Measurements from ENCODE around the gene WASF1. TPM values are rescaled to one million over a fixed set of nuclear protein-coding genes. Genes with fewer than 3 reads are reported as not detected.

The WASF1 gene
- total RNA-seq, 1 experiment from 2014 or later = 3.0 TPM

DNA sequence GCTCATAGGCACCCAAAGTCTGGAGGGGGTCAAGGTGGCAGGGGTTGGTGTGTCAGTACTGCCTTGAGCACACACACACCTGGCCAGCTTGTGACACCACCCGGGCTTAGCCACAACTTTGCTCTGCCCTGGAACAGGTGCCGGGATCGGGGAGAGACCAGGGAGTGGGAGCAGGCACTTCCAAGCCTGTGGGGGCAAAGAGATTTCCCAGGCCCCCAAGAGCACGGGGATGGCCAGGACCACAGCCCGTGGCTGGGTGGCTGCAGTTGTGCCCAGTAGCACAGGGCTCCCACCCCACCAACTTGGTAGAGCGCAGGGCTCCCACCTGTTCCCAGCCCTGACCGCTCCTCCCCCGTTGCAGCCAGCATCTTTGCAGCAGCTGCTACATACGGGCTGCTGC lies 40.4 kb downstream of the WASF1 start:
- CTCF ChIA-PET = no interaction called here
- TF ChIP-seq EZH2phosphoT487 (IDR thresholded peaks at IDR 0.05; ENCODE audit: borderline replicate concordance, low read length) (no peak), CTCF (conservative IDR thresholded peaks at IDR 0.05; ENCODE audit: low read depth, low read length) (no peak), EZH2 (IDR thresholded peaks at IDR 0.05; ENCODE audit: low read length, unreplicated experiment) (no peak)
- Histone ChIP-seq H3K9ac (ENCODE audit: low read length) (no peak overlapping the region), H3F3A (ENCODE audit: low read length, unreplicated experiment) (no peaks in the 10 kb centered on the region), H3K36me3 (ENCODE audit: low read depth, low read length) (no peaks in the 10 kb centered on the region), H3K4me1 (ENCODE audit: insufficient read depth, low read length) (no peaks in the 10 kb centered on the region), H2AFZ (ENCODE audit: low read length) (no peak overlapping the region), H3K27me3 (ENCODE audit: low read length) (no peaks in the 10 kb centered on the region), H3K27ac (ENCODE audit: low read length) (no peak overlapping the region), H3K79me2 (ENCODE audit: low read length) (no peaks in the 10 kb centered on the region), H3K4me3 (ENCODE audit: low read length) (no peak overlapping the region), H3K9me3 (ENCODE audit: low read length) (no peaks in the 10 kb centered on the region), H3K9me2 (replicated peaks; ENCODE audit: low read length) (no peaks in the 10 kb centered on the region), H4K20me1 (ENCODE audit: low read length) (no peaks in the 10 kb centered on the region), H3K4me2 (ENCODE audit: low read length) (no peak overlapping the region)
- ATAC-seq (no peak), DNase-seq (no peak)
- POLR2A ChIA-PET (ENCODE audit: unreplicated experiment) = no interaction called here
- intact Hi-C loops (cut with micrococcal nuclease) = no loop called here
- BruUV-seq (replicated peaks) = no TSS peak

DNA sequence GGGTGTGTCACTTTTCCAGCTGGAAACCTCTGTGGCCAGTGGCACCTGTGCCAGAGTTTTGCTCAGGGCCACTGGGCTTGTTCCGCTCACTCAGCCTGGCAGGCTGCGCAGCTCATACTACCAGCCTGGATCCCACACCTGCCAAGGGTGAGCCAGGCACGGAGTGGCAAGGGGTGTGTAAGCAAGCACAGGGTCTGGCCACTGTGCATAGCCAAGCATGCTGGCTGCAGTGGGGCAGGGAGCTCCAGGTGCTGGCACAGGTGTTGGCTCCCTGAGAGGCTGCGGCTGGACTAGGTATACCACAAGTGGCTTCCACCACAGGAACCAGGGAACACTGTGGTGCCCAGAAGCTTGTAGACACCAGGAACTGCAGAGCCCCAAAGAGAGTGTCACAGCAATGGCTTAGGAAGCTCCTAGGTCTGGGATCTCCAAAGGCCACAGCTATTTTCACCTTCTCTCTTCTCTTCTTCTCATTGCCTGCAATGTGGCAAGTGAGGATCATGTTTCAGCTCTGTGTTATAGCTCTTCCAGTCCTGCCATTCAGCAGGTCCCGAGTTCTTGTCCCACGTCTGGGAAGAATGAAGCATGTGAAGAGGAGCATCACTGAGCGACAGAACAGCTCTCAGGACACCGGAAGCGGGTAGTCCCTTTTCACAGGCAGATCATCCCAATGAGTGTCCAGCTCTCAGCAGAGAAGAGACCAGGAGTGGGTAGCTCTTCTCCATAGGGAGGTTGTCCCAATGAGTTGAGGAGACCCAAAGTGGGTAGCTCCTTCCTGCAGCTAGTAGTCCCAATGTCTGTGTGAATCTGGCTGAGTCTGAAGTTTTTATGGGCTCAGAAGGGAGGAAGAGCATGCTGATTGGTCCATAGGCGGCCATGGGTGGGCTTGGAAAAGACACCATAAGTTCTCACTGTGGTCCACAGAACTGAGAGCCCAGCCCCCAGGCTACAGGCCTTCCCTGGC lies 41.3 kb downstream of the WASF1 start:
- no peaks in the 10 kb centered on the region for H3K79me2 ChIP-seq (ENCODE audit: low read length)
- no peak overlapping the region for H3K4me3 ChIP-seq (ENCODE audit: low read length)
- DNase-seq (no peak), ATAC-seq (no peak)
- no peaks in the 10 kb centered on the region for H3K9me3 ChIP-seq (ENCODE audit: low read length)
- POLR2A ChIA-PET (ENCODE audit: unreplicated experiment) = no interaction called here
- no TSS peak for BruUV-seq (replicated peaks)
- no peak for TF ChIP-seq CTCF (conservative IDR thresholded peaks at IDR 0.05; ENCODE audit: low read depth, low read length)
- TF ChIP-seq EZH2 (IDR thresholded peaks at IDR 0.05; ENCODE audit: low read length, unreplicated experiment) = no peak
- TF ChIP-seq EZH2phosphoT487 (IDR thresholded peaks at IDR 0.05; ENCODE audit: borderline replicate concordance, low read length) = no peak
- H3K4me1 ChIP-seq (ENCODE audit: insufficient read depth, low read length) = no peaks in the 10 kb centered on the region
- no peak overlapping the region for H3K27ac ChIP-seq (ENCODE audit: low read length)
- CTCF ChIA-PET = no interaction called here
- no peaks in the 10 kb centered on the region for H3K27me3 ChIP-seq (ENCODE audit: low read length)
- H3F3A ChIP-seq (ENCODE audit: low read length, unreplicated experiment) = no peaks in the 10 kb centered on the region
- no peak overlapping the region for H3K9ac ChIP-seq (ENCODE audit: low read length)
- intact Hi-C loops (cut with micrococcal nuclease) = no loop called here
- no peak overlapping the region for H3K4me2 ChIP-seq (ENCODE audit: low read length)
- H4K20me1 ChIP-seq (ENCODE audit: low read length) = no peaks in the 10 kb centered on the region
- H2AFZ ChIP-seq (ENCODE audit: low read length) = no peak overlapping the region
- no peaks in the 10 kb centered on the region for H3K36me3 ChIP-seq (ENCODE audit: low read depth, low read length)
- H3K9me2 ChIP-seq (replicated peaks; ENCODE audit: low read length) = no peaks in the 10 kb centered on the region

DNA sequence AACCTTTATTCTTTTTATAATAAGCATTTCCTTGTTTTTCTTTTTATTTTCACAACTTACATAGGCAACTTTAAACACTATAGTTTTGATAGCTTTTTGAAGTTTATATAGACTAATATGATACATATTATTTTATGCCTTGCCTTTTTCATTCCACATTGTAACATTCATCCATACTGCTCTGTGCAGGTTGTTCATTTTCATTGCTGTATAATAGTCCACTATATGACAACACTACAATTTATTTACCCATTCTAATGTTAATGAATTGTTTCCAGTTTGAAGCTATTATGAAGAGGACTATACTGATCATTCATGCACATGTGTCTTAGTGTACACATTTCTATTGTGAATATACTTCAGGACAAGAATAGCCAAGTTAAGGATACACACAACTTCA lies 49.1 kb downstream of the WASF1 start:
- no peaks in the 10 kb centered on the region for H3F3A ChIP-seq (ENCODE audit: low read length, unreplicated experiment)
- no peaks in the 10 kb centered on the region for H4K20me1 ChIP-seq (ENCODE audit: low read length)
- no peak overlapping the region for H3K27ac ChIP-seq (ENCODE audit: low read length)
- no peak overlapping the region for H3K4me3 ChIP-seq (ENCODE audit: low read length)
- POLR2A ChIA-PET (ENCODE audit: unreplicated experiment) = no interaction called here
- no peaks in the 10 kb centered on the region for H3K9me2 ChIP-seq (replicated peaks; ENCODE audit: low read length)
- intact Hi-C loops (cut with micrococcal nuclease) = no loop called here
- H3K9me3 ChIP-seq (ENCODE audit: low read length) = no peaks in the 10 kb centered on the region
- ATAC-seq = no peak
- no peak overlapping the region for H3K9ac ChIP-seq (ENCODE audit: low read length)
- CTCF ChIA-PET = no interaction called here
- no peaks in the 10 kb centered on the region for H3K4me1 ChIP-seq (ENCODE audit: insufficient read depth, low read length)
- no peaks in the 10 kb centered on the region for H3K79me2 ChIP-seq (ENCODE audit: low read length)
- H3K36me3 ChIP-seq (ENCODE audit: low read depth, low read length) = no peaks in the 10 kb centered on the region
- no peak overlapping the region for H2AFZ ChIP-seq (ENCODE audit: low read length)
- no TSS peak for BruUV-seq (replicated peaks)
- TF ChIP-seq EZH2 (IDR thresholded peaks at IDR 0.05; ENCODE audit: low read length, unreplicated experiment) (no peak), EZH2phosphoT487 (IDR thresholded peaks at IDR 0.05; ENCODE audit: borderline replicate concordance, low read length) (no peak), CTCF (conservative IDR thresholded peaks at IDR 0.05; ENCODE audit: low read depth, low read length) (no peak)
- H3K27me3 ChIP-seq (ENCODE audit: low read length) = no peaks in the 10 kb centered on the region
- DNase-seq = no peak
- H3K4me2 ChIP-seq (ENCODE audit: low read length) = no peak overlapping the region

Measured in PC-3 (cell line).